Muscle layer of colon (tissue), 2 donors: ENCODE data around the gene ZMIZ1.

Experiments
- H3K27ac ChIP-seq: one replicate; pipeline ENCODE4 v1.7.0; 2013; ENCODE audit warnings: low read depth, mild to moderate bottlenecking, low read length, moderate library complexity
- H3K27me3 ChIP-seq, 2 donors: one replicate each; pipeline ENCODE4 v1.7.0; 2013; ENCODE audit warnings: low read length in 2 of 2, mild to moderate bottlenecking in 2 of 2; ENCODE audit not compliant: insufficient read depth in 2 of 2, control insufficient read depth in 1 of 2
- H3K36me3 ChIP-seq: one replicate; pipeline ENCODE4 v1.7.0; 2013; ENCODE audit warnings: mild to moderate bottlenecking, low read length; ENCODE audit not compliant: insufficient read depth
- H3K4me1 ChIP-seq: one replicate; pipeline ENCODE4 v1.7.0; 2013; ENCODE audit warnings: mild to moderate bottlenecking, low read length; ENCODE audit not compliant: insufficient read depth
- H3K4me3 ChIP-seq, 2 donors: one replicate each; pipeline ENCODE4 v1.7.0; 2013; ENCODE audit warnings: low read length in 2 of 2, low read depth in 1 of 2, mild to moderate bottlenecking in 1 of 2, moderate library complexity in 1 of 2
- H3K9ac ChIP-seq: one replicate; pipeline ENCODE4 v1.7.0; 2013; ENCODE audit warnings: low read length
- H3K9me3 ChIP-seq: one replicate; pipeline ENCODE4 v1.7.0; 2013; ENCODE audit warnings: mild to moderate bottlenecking, low read length
- donor health status: abdominal sarcoma.
- donor health status: Adenocarcinoma of cecum.

The ZMIZ1 gene

GRCh38 chr10:79249186-79250121 is 180.7 kb downstream of the ZMIZ1 start:
- no peaks in the 10 kb centered on the region for H3K27me3 ChIP-seq
- peaks cover 4% of the 10 kb centered on the region for H3K36me3 ChIP-seq
- no peaks in the 10 kb centered on the region for H3K9me3 ChIP-seq
- peak overlapping the region; percentile 61 for H3K9ac ChIP-seq
- H3K27ac ChIP-seq, result peak overlapping the region; percentile 90
- H3K4me1 ChIP-seq, result peaks cover 93% of the 10 kb centered on the region
- H3K4me3 ChIP-seq, result no peak overlapping the region

- Histone ChIP-seq H3K27me3 (no peaks in the 10 kb centered on the region), H3K27ac (peak overlapping the region; percentile 90), H3K36me3 (peaks cover 4% of the 10 kb centered on the region), H3K9me3 (no peaks in the 10 kb centered on the region), H3K4me3 (no peak overlapping the region), H3K4me1 (peaks cover 85% of the 10 kb centered on the region), H3K9ac (peak overlapping the region; percentile 21)
Observed at GRCh38 chr10:79250259-79250658, 181.5 kb downstream of the ZMIZ1 start.

- Histone ChIP-seq H3K9me3 (no peaks in the 10 kb centered on the region), H3K27me3 (no peaks in the 10 kb centered on the region), H3K27ac (no peak overlapping the region), H3K36me3 (peaks cover 4% of the 10 kb centered on the region), H3K9ac (no peak overlapping the region), H3K4me1 (peaks cover 64% of the 10 kb centered on the region), H3K4me3 (no peak overlapping the region)
Observed at GRCh38 chr10:79252450-79252849, 183.7 kb downstream of the ZMIZ1 start.

GRCh38 chr10:79252971-79253370 is 184.2 kb downstream of the ZMIZ1 start:
- Histone ChIP-seq H3K27ac (no peak overlapping the region), H3K27me3 (no peaks in the 10 kb centered on the region), H3K4me3 (no peak overlapping the region), H3K9me3 (no peaks in the 10 kb centered on the region), H3K36me3 (peaks cover 4% of the 10 kb centered on the region), H3K4me1 (peaks cover 64% of the 10 kb centered on the region), H3K9ac (no peak overlapping the region)

GRCh38 chr10:79253704-79254103 is 184.9 kb downstream of the ZMIZ1 start:
- Histone ChIP-seq H3K4me1 (peaks cover 64% of the 10 kb centered on the region), H3K9me3 (no peaks in the 10 kb centered on the region), H3K4me3 (no peak overlapping the region), H3K27ac (no peak overlapping the region), H3K36me3 (peaks cover 4% of the 10 kb centered on the region), H3K9ac (no peak overlapping the region), H3K27me3 (no peaks in the 10 kb centered on the region)

- H3K27ac ChIP-seq, result no peak overlapping the region
- H3K27me3 ChIP-seq, result no peaks in the 10 kb centered on the region
- no peak overlapping the region for H3K9ac ChIP-seq
- peaks cover 4% of the 10 kb centered on the region for H3K36me3 ChIP-seq
- H3K9me3 ChIP-seq, result no peaks in the 10 kb centered on the region
- H3K4me3 ChIP-seq, result no peak overlapping the region
- H3K4me1 ChIP-seq, result peaks cover 64% of the 10 kb centered on the region
Observed at GRCh38 chr10:79254333-79255006, 185.7 kb downstream of the ZMIZ1 start.

- no peaks in the 10 kb centered on the region for H3K27me3 ChIP-seq
- H3K9me3 ChIP-seq, result no peaks in the 10 kb centered on the region
- no peak overlapping the region for H3K4me3 ChIP-seq
- H3K27ac ChIP-seq, result no peak overlapping the region
- H3K9ac ChIP-seq, result no peak overlapping the region
- H3K4me1 ChIP-seq, result peaks cover 62% of the 10 kb centered on the region
- H3K36me3 ChIP-seq, result peaks cover 4% of the 10 kb centered on the region
Observed at GRCh38 chr10:79255007-79255507, 186.3 kb downstream of the ZMIZ1 start.

GRCh38 chr10:79256264-79256806 is 187.6 kb downstream of the ZMIZ1 start:
- no peak overlapping the region for H3K4me3 ChIP-seq
- no peaks in the 10 kb centered on the region for H3K9me3 ChIP-seq
- H3K4me1 ChIP-seq, result peaks cover 62% of the 10 kb centered on the region
- no peak overlapping the region for H3K27ac ChIP-seq
- no peaks in the 10 kb centered on the region for H3K27me3 ChIP-seq
- no peak overlapping the region for H3K9ac ChIP-seq
- peaks cover 4% of the 10 kb centered on the region for H3K36me3 ChIP-seq

- H3K27ac ChIP-seq, result peak overlapping the region; percentile 48
- H3K9me3 ChIP-seq, result no peaks in the 10 kb centered on the region
- H3K36me3 ChIP-seq, result no peaks in the 10 kb centered on the region
- H3K4me3 ChIP-seq, result no peak overlapping the region
- no peaks in the 10 kb centered on the region for H3K27me3 ChIP-seq
- peak overlapping the region; percentile 30 for H3K9ac ChIP-seq
- peaks cover 67% of the 10 kb centered on the region for H3K4me1 ChIP-seq
Observed at GRCh38 chr10:79258894-79259293, 190.1 kb downstream of the ZMIZ1 start.

GRCh38 chr10:79259834-79260233 is 191.1 kb downstream of the ZMIZ1 start:
- H3K9ac ChIP-seq, result peak overlapping the region; percentile 8
- H3K4me1 ChIP-seq, result peaks cover 71% of the 10 kb centered on the region
- no peaks in the 10 kb centered on the region for H3K36me3 ChIP-seq
- H3K27me3 ChIP-seq, result no peaks in the 10 kb centered on the region
- no peak overlapping the region for H3K4me3 ChIP-seq
- peak overlapping the region; percentile 68 for H3K27ac ChIP-seq
- H3K9me3 ChIP-seq, result no peaks in the 10 kb centered on the region
